Measurements from ENCODE around the gene ITPR1.

ITPR1 gene

DNA sequence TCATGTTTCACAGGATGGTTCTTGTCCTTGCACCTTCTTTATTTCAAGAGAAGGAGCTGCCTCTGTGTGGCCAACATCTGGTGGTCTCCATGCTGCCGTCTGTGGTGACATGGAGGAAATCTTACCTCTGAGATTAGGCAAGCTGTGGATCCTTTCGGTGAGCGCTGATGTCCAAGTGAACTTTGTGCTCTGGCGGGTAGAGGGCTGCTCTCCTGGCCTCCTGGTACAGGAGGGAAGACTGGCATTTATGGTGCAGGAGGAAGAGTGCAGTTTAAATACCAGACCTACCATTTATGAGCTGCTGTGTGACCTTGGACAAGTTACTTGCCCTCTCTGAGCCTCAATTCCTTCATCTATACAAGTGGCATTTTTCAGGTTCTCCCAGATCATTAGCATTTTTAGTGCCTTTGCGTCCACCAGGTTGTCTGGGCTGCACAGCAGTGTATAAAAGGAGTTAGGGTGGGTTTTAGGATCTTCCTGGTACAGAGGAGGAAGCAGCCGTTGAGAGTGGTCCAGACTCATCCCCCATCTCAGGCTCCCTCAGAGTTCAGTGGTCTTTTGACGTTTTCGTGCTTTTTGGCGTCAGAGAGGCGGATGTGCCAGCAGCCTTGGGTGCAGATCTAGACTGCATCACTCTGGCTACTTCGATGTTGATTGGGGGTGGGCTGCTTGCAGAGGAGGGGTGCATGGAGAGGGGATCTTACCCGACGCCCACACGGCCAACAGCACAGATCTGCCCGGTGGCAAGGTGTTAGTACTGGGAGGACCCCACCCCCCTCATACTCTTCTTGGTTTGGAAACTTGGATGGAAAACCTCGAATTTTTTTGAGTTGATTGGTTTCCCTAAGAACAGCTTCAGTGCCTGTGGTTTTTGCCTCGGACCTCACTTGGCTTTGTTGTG is 162.2 kb downstream of the ITPR1 start:
- DNase-seq, result no peak

DNA sequence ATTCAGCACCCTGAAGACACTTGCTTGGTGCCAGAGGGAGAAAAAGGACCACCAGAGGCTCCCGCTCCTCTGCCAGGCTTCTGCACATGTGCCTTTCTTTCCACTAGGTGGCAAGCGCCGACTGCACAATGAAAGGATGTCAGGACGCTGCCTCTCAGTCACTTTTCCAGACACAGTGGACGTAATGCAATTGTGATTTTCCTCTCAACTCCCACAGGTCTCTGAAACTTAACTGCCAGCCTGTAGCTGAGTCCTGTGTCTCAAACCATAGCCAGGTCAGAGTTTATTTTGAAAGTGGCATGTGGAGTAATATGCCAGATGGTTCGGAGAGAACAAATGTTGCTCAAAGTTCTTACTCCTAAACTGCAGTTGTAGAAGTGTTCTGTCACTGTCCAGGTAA is 162.9 kb downstream of the ITPR1 start:
- no peak for DNase-seq

DNA sequence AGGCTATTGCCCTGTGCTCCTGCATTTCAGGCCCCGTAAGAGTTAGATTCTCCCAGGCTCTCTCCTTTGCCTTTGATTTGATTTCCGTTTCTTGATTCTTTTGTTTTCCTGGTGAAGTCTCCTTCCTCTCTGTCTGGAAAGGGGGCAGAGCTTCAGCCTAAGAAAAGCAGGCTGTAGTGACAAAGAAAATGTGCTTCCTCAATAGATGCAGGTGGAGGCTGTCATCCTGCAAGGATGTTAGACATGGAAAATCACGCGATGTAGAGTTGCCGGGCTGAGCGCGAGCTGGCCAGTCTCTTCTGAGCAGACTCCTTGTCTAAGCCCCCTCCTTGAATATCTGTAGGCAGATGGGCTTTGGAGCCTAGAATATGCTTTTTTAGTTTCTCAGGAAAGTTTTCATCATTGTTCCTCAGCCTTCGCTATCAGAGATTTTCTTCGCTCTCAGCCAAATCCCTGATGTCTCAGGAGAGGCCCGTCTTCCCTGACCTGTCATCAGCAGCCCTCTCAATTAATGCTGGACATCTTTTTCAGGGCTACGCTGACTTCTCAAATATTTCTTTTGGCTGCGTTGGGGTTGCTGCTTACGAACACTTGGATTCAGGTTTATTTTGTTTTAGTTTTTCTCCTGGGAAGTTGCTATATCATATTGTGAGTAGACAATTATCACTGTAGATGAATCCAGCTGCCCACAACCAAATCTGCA is 163.6 kb downstream of the ITPR1 start:
- DNase-seq, result no peak

DNA sequence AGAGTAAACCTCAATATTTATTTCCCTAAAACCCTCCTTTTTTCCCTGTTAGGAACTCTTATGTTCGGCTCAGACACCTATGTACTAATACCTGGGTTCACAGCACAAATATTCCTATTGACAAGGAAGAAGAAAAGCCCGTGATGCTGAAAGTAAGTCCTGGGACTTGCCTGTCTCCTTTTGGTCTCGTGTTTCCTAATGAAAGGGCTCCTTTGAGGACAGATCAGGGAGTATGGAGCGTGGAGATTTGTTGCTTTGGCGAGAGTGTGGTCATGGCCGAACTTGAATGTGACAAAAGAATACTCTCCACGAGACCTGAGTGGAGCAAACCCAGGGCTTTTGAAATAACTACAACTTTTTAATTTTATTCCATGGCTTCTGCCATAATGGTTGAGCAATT is 167.8 kb downstream of the ITPR1 start:
- DNase-seq, result no peak

DNA sequence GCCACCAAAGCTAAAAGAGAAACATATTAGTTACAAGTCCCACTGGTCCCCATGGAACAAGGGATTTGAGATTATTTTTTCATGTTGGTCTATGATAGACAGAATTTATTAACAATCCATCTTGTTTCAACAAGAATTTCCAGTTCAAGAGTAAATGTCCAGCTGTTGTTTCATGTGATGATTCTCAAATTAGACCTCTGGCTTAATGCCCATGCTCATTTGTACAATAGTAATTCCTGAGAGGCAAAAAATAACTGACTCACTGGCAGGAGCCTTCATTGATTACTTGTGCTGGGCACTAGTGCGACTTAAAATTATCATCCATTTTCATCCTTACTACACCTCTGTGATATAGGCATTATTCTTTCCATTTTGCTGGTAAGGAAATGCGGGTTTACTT is 171.3 kb downstream of the ITPR1 start:
- no peak for DNase-seq

DNA sequence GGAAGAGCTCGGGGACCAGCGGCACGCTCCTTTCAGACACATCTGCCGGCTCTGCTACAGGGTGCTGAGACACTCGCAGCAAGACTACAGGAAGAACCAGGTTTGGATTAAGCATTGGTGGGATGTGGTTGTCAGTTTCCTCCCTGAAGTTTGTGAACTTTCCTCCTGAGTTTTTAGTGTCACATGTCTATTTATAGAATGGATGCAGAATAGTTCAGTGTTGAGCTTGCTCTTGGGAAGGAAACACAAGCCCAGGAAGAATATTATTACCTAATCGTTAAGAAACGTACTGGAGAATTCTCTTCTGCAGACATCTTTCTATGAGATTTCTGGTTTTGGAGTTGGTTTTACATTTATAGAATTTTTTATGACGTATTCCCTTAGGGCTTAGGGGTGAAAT is 172.0 kb downstream of the ITPR1 start:
- DNase-seq, result no peak

DNA sequence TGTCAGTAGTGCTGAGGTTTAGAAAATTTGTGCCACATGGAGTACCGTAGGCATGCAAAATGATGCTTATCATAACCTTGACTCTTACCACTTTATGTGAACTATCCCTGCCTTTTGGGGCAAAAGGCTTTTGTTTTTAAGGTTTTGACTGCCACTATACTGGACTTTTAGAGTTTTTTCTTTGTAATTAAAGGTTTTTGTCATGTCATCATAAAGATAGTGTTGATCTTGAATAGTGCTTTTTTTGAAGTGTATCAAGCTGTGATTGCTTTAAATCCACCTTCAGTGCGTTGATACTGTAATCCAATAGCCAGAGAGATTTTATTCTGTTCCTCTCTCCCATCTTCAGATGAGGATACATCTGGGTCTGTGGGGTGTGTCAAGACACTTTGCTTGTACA is 172.9 kb downstream of the ITPR1 start:
- no peak for DNase-seq

DNA sequence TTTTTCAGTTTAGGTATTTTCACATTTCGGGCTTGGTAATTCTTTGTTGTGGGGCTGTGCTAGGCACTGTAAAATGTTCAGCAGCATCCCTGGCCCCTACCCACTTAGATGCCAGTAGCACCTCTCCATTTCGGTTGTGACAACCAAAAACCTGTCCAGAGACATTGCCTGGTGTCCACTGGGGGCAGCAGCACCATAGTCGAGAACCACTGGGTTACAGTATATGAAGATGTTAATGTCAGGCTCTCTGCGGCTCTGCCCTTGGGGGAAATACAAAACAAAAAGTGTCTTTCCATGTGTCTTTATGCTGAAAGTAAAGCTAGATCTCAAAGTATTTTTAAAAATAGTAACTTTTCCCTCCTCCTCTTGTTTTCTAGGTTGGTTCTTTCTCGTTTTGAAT is 177.2 kb downstream of the ITPR1 start:
- no peak for DNase-seq

DNA sequence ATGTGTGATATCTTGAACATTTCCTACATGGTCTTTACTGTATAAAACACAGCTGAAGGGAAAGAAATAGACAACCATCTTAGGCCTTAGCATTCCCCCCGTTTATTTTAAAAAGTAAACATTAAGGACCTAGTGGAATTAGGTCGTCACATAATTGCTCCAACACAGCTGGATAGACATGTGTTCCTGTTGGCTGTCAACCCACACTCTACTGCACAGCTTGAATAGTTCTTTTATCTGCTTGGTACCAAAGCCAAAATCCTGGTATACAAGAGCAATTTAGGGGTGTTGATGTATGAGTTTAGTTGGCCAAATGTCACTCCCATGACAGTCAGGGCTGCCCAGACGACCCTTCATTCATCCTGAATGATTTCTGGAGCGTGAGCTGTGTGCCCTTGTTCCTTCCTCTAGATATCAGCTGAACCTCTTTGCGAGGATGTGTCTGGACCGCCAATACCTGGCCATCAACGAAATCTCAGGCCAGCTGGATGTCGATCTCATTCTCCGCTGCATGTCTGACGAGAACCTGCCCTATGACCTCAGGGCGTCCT is 179.7 kb downstream of the ITPR1 start:
- no peak for DNase-seq

DNA sequence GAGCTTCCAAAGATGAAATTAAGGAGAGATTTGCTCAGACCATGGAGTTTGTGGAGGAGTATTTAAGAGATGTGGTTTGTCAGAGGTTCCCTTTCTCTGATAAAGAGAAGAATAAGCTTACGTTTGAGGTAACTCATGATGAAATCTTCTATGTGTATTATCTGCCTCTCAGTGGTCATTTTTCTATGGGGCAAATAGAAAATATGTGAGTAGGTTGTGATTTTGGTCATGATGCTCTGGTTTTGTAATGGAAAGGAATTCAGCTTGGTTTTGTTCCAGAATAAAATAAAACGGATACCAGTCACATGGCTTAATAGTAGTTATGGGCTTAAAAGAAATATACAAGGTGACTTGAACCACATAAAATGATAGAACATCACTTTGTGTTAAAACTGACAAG is 181.1 kb downstream of the ITPR1 start:
- no peak for DNase-seq

DNA sequence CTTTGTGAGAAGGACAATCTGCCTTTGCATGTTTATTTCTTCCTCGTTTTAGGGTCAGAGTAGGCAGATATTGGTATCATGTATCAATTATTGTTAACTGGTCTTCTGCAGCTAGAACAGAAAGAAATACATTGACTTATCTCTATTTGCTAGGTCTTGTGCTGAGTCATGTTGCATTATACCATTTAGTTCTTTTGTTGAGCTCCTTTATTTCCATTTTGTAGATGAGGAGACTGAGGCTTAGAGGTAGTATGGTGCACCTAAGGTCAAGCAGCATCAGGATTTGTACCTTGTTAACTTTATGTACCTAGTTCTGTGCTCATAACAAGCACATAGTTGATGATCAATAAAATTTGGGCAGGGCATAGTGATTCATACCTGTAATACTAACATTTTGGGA is 182.6 kb downstream of the ITPR1 start:
- no peak for DNase-seq

DNA sequence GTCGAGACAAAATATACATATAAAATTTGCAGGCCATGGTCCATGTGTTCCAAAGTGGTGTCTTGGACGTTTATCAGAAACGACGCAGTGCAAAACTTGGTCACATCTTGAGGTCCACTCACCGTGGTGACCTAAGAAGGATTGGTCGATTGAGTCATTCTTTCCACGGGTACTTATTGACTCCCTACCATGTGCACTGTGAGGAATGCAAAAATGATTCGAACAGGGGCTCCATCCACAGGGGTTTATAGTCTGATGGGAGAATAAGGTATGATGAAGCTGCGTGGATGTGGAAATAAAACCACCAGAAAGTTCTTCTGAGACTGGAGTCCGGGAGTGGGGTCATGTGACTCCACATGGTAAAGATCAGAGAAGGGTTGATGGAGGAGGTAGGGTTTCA is 185.2 kb downstream of the ITPR1 start:
- no peak for DNase-seq

DNA sequence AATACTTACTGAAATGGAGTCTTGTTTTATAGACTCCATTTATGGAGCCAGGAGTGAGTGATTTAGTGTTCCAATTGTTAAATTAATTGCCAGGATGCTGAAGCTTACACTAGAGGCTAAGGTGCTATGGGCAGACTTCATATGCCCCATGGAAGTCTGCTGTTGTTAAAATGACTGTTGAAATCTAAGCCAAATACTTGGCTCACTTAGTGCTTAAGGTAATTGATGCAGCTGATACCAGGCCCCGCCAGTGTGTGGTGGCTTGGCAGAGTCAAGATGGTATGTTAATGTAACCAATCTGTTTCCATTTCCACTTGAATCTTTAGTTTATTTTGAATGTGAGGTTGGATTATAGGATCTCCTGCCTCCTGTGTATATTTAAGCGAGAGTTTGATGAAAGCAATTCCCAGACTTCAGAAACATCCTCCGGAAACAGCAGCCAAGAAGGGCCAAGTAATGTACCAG is 187.1 kb downstream of the ITPR1 start:
- DNase-seq, result no peak

DNA sequence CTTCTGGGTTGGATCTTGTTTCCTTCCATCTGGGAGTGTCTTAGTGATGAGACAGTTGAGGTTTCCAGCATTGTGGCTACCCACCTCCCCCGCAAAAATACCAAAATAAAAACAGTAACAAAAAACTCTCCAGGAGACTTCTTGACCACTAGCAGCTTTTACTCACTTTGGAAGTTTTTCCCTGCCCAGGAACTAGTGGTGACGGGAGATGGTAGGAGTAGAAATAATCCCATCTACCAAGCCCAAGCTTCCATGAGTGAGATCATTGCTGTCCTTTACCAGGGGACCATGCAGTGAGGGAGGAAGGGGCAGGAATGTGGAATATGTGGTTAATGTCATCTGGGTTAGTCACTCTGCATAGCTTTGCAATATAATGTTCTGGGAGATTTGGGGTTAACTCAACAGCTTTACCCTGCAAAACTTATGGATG is 187.7 kb downstream of the ITPR1 start:
- no peak for DNase-seq

DNA sequence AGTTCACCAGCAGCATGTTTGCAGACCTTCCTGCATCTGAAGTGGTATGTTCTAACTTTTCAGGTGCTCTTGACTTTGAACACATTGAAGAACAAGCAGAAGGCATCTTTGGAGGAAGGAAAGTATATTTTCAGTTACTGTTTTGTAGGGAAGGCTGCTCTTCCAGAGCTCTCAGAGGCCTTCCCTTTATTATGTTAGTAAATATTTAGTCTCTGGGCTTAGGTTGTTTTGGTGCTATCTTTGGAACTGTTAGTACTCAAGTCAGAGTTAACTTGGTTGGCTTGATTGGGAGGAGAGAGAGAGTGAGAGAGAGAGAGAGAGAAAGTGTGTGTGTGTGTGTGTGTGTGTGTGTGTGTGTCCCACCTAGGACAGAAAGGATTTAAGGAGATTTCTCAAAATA is 188.2 kb downstream of the ITPR1 start:
- DNase-seq, result no peak

DNA sequence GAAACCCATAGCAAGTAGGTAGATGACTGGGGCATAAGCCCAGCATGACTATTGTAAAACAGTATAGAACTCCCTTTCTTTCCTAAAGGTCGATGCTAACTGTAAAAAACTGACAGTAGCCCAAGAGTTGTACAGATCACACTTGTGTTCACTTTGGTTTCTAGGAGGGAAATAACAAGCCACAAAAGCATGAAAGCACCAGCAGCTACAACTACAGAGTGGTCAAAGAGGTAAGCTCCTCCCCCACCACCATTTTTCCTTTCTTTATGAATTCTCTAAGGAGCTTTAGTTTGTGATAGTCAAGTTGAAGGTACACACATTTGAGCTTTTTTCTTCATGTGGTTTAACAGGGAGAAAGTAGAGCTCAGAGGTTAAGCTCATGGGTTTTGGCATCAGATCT is 191.0 kb downstream of the ITPR1 start:
- DNase-seq, result no peak

DNA sequence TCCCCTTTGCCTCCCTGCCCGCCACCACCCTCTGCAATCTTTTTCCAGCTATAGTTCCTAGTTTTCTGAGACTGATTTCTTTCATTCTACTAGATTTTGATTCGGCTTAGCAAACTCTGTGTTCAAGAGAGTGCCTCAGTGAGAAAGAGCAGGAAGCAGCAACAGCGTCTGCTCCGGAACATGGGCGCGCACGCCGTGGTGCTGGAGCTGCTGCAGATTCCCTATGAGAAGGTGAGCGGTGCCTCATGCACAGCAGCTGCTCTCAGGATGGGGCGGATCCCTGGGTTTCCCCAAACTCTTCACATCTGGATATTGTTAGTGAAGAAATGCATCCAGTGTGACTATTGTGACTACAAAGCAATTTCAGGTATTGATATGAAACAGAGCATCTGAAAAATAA is 191.8 kb downstream of the ITPR1 start:
- no peak for DNase-seq

DNA sequence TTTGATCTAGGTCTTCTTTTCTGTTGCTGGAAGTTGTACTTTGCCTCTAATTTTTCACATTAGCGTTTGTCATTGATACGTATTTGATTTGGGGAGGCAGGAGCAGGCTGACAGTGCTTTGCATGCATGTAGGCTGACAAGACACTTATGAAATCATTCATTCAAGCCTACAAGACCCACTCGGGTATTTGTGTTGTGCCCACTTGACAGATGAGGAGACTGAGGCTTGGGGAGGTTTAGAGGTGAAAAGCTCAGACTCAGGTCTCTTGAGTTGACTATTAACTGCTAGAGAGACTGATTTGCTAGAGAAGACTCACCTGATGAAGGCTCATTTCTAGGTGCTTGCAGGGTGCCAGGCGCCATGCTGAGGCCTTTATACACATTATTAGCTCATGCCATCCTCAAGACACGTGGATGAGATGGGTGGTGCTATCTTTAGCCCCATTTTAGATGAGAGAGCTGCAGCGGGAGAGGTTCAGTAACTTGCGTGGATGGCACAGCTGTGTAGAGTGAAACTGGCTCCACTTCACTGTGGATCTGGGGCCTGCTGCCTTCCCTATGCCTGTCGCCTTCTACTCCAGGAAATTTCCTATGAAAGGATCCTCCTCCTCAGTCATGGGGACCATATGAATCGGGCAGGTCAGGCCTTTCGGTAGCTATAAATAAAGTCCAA is 192.7 kb downstream of the ITPR1 start:
- DNase-seq, result no peak

DNA sequence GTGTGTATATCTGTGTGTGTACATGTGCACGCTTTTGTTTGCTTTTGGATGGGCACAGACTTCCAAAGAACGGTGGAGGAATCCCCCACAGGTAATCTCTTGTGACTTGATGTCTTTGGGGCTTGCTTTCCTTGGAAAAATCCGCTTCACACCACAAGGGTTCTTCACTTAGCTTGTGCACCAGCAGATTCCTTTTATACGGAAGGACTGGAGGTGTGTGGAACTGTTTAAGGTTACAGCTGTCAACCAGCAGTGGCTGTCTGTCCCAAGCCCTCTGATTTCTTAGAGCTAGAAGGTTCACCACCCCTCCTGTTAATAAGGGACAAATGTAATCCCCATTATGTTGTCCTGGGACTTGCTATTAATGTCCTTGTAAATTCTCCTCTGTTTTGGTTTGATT is 193.5 kb downstream of the ITPR1 start:
- DNase-seq, result no peak

DNA sequence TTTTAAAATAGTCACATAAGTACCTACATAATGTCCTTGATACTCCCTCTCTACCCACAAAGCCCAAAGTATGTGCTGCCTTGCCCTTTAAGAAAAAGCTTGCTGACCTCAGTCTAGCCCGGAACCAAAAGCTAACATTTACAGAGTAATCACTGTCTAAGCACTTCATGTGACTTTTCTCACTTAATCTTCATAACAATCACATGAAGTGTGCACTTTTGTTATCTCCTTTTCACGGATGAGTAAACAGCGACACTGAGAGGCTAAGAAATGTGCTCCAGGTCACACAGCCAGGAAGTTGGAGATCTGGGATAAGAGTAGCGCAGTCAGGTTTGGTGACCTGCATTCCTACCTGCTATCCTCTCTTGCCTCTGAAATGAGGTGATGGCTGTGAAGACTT is 194.0 kb downstream of the ITPR1 start:
- no peak for DNase-seq

DNA sequence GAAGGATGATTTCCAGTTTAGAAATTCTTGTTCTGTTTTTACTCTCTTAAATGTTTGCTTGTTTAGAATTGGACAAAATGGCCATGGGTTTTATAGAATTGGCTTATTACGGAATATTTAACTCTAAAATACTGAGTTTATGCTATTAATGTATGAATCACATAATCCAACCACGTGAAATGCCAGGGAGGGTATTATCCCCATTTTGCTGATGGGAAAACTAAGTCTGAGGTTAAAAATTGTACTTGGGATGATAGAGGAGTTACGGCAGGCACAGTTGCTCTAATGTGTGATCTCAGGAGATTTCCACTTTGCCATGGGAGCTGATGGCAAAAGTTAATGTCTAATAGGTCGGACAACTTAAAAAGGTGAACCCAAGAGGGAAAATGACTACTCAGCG is 194.4 kb downstream of the ITPR1 start:
- DNase-seq, result no peak

DNA sequence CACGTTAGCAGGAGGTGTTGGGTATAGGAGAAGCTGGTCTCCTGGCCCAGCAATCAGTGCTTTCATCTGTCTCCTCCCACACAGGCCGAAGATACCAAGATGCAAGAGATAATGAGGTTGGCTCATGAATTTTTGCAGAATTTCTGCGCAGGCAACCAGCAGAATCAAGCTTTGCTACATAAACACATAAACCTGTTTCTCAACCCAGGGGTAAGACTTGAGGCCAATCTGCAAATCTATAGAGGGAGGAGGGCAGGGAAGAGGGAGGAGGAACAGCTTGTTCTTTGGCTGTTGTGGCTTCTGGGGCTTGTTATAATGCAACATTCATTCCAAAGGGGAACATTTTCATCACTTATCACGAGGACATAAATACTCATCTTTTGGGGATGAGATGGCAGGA is 195.3 kb downstream of the ITPR1 start:
- no peak for DNase-seq

DNA sequence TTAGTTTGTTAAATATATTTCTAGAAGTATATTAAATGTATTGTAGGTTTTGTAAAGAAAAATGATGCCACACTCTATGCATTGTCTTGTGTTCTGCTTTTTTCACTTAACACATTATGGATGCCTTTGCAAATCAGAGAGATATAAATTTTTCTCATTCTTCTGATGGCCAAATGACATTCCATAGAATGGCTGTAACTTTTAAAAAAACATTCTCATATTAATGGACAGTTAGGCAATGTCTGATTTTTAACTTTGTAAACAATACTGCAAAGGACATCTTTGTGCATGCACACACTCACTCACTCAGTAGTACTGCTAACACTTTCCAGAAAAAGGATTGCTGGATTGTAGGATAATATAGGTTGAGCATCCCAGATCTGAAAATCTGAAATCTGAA is 195.9 kb downstream of the ITPR1 start:
- DNase-seq, result no peak
